CD4-positive, alpha-beta memory T cell (primary cell): ENCODE results near the gene MPO. TPM values are rescaled to one million over a fixed set of nuclear protein-coding genes. Genes with fewer than 3 reads are reported as not detected.

Experiments used
- CTCF ChIA-PET: fragments of 350-600 bp; sonication (Branson Sonifier 250); formaldehyde crosslinking; loops from one replicate; lab custom pipeline; 2021; ENCODE audit warnings: inconsistent platforms; ENCODE audit not compliant: partially characterized antibody; lab: Charles Lee
- POLR2A ChIA-PET: fragments of 350-600 bp; sonication (Branson Sonifier 250); formaldehyde crosslinking; loops from one replicate; lab custom pipeline; 2021; ENCODE audit not compliant: partially characterized antibody; lab: Charles Lee
- DNase-seq, 5 donors: peaks; one replicate each; pipeline versions ENCODE4 v3.0.0 to v3.0.0-alpha.2; 2020 to 2022; ENCODE audit warnings: mixed read lengths in 1 of 5
- H3K27ac ChIP-seq: one replicate; pipeline ENCODE4 v1.7.0; 2013; ENCODE audit warnings: low read depth, low read length
- H3K27me3 ChIP-seq: 2 replicates; pipeline ENCODE4 v1.7.0; 2013; ENCODE audit warnings: mild to moderate bottlenecking, low read length, moderate library complexity; ENCODE audit not compliant: insufficient read depth
- H3K36me3 ChIP-seq: 2 replicates; pipeline ENCODE4 v1.7.0; 2013; ENCODE audit warnings: mild to moderate bottlenecking, low read length, moderate library complexity; ENCODE audit not compliant: insufficient read depth
- H3K4me1 ChIP-seq: 2 replicates; pipeline ENCODE4 v1.7.0; 2013; ENCODE audit warnings: mild to moderate bottlenecking, low read length, moderate library complexity; ENCODE audit not compliant: insufficient read depth
- H3K4me3 ChIP-seq, 2 donors: one replicate each; pipeline ENCODE4 v1.7.0; 2013; ENCODE audit warnings: low read length in 2 of 2, mild to moderate bottlenecking in 1 of 2
- H3K9me3 ChIP-seq, 2 donors: one replicate each; pipeline ENCODE4 v1.7.0; 2013; ENCODE audit warnings: low read length in 2 of 2, control low read depth in 1 of 2; ENCODE audit not compliant: control insufficient read depth in 1 of 2
- H3K27ac Mint-ChIP-seq, 7 donors: one replicate each; pipeline ENCODE4 v1.8.0; 2020 to 2021; ENCODE audit warnings: mixed read lengths in 7 of 7, mild to moderate bottlenecking in 6 of 7, inconsistent platforms in 3 of 7, moderate library complexity in 3 of 7
- H3K27me3 Mint-ChIP-seq, 2 donors: one replicate each; pipeline ENCODE4 v1.8.0; 2020 to 2021; ENCODE audit warnings: mixed read lengths in 2 of 2
- H3K36me3 Mint-ChIP-seq, 2 donors: one replicate each; pipeline ENCODE4 v1.8.0; 2020 to 2021; ENCODE audit warnings: mixed read lengths in 2 of 2, inconsistent platforms in 1 of 2, mild to moderate bottlenecking in 1 of 2
- H3K4me1 Mint-ChIP-seq, 4 donors: one replicate each; pipeline ENCODE4 v1.8.0; 2020 to 2021; ENCODE audit warnings: mixed read lengths in 4 of 4, mild to moderate bottlenecking in 1 of 4
- H3K4me3 Mint-ChIP-seq, 8 donors: one replicate each; pipeline ENCODE4 v1.8.0; 2020 to 2021; ENCODE audit warnings: mixed read lengths in 8 of 8, mild to moderate bottlenecking in 7 of 8, moderate library complexity in 6 of 8, inconsistent platforms in 3 of 8
- H3K9me3 Mint-ChIP-seq, 8 donors: one replicate each; pipeline ENCODE4 v1.8.0; 2020 to 2021; ENCODE audit warnings: mixed read lengths in 8 of 8, mild to moderate bottlenecking in 5 of 8, inconsistent platforms in 3 of 8, moderate library complexity in 1 of 8
- intact Hi-C: fragments of 100-400 bp; cut with micrococcal nuclease; formaldehyde crosslinking; loops from one replicate; pipeline ENCODE4 v1.15.1; 2023
- polyA plus RNA-seq, 2 donors: library from polyadenylated mRNA; unstranded; fragments of 300-500 nt; fragmentation: Illumina TruSeq; gene quantifications; one replicate each; pipeline ENCODE4 v1.2.3, GENCODE V29; 2021
- total RNA-seq, 2 experiments: library from RNA; stranded (reverse); gene quantifications; one replicate each; pipeline ENCODE4 v1.2.3, GENCODE V29; 2021

MPO gene, protein sequence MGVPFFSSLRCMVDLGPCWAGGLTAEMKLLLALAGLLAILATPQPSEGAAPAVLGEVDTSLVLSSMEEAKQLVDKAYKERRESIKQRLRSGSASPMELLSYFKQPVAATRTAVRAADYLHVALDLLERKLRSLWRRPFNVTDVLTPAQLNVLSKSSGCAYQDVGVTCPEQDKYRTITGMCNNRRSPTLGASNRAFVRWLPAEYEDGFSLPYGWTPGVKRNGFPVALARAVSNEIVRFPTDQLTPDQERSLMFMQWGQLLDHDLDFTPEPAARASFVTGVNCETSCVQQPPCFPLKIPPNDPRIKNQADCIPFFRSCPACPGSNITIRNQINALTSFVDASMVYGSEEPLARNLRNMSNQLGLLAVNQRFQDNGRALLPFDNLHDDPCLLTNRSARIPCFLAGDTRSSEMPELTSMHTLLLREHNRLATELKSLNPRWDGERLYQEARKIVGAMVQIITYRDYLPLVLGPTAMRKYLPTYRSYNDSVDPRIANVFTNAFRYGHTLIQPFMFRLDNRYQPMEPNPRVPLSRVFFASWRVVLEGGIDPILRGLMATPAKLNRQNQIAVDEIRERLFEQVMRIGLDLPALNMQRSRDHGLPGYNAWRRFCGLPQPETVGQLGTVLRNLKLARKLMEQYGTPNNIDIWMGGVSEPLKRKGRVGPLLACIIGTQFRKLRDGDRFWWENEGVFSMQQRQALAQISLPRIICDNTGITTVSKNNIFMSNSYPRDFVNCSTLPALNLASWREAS
- total RNA-seq = not detected
- not detected for polyA plus RNA-seq

DNA sequence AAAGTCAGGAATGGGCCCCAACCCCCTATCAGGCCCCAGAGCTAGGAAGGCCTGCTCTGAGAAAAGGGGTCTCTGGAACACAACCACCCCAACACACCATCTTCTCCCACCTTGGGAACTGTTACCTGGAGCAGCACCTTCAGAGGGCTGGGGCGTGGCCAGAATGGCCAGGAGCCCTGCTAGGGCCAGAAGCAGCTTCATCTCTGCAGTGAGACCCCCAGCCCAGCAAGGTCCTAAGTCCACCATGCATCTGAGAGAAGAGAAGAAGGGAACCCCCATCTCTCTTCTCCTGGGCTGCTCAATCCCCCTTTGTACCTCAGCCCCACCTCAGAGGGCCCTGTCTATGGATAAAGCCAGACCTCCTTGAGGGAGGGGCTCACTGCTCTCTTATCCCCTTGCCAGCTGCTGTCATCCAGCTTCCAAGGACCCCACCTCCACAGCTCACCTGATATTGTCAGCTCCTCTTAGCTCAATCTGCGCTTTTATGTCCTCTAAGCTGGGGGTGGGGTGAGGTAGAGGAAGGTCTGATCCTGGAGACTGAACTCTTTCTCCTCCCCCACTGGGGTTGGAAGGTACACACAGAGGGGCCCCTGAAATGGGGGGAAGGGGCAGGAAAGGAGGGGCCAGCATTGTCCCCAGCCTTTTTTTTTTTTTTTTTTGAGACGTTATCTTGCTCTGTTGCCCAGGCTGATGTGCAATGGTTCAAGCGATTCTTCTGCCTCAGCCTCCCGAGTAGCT lies at the start of gene MPO:
TSS of gene MPO (minus strand) at position 456 of the 738 bp plus-strand sequence. CDS start at position 279, 177 bp downstream.
- DNase-seq = no peak
- H3K36me3 Mint-ChIP-seq = no peaks in the 10 kb centered on the region
- peaks cover 4 to 24% of the 10 kb centered on the region in 2 donors for H3K27me3 Mint-ChIP-seq
- intact Hi-C loops = no loop called here
- POLR2A ChIA-PET = no interaction called here
- Histone ChIP-seq H3K4me3 (no peak within 1 kb of the TSS), H3K4me1 (no peaks in the 10 kb centered on the region), H3K27me3 (no peaks in the 10 kb centered on the region), H3K9me3 (no peaks in the 10 kb centered on the region), H3K36me3 (no peaks in the 10 kb centered on the region), H3K27ac (no peak within 1 kb of the TSS)
- H3K27ac Mint-ChIP-seq = no peak within 1 kb of the TSS
- no peaks in the 10 kb centered on the region for H3K9me3 Mint-ChIP-seq
- CTCF ChIA-PET = interaction anchor here (1.4 kb wide), 1 partner anchor 24 kb away, joined by 3 read pairs; no protein-coding TSS in a partner anchor
- peaks cover 0 to 4% (median 2%) of the 10 kb centered on the region in 4 donors for H3K4me1 Mint-ChIP-seq
- no peak within 1 kb of the TSS for H3K4me3 Mint-ChIP-seq

DNA sequence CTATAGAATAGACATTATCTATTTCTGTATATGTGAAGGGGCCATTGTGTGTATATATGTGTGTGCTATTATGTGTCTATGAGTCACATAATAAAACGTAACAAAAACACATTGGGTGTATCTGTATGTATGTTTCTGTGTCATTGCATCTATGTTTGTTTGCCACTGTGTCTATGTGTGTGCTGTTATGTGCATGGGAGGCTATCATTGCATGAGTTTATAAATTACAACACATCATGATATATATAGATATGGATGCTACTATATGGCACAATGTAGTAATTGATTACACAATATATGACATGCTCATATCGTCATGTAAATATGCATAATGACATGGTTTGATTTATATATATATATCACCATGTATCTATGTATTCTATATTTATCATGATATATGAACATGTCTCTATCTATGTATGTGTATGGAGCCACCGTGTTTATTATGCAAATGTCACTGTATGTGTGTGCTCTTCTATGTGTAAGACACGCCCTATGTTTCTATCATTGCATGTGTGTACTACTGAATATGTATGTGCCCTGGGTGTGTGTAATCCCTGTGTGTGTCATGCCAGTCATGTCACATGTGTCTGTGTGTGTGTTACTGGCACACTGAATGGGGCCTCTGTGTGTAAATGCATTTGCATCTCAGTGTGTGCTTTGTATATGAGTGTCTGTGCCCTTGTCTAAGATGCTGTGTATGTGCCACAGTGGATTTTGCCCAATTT lies 49.2 kb upstream of the MPO start:
- H3K4me3 ChIP-seq = peak overlapping the region; percentile 99
- DNase-seq = peak in 4 of 5 donors; percentile 41 to 77 (median 50)
- intact Hi-C loops = loop anchor here (1.0 to 10.0 kb wide), 10 partner anchors 8 to 1498 kb away; partner anchors contain the start of genes C17orf67, DGKE, MSI2 and RNF43
- H3K27ac Mint-ChIP-seq = peak overlapping the region; percentile 93 to 99 (median 97)
- H3K27me3 ChIP-seq = no peaks in the 10 kb centered on the region
- peaks cover 55% of the 10 kb centered on the region for H3K4me1 ChIP-seq
- H3K4me3 Mint-ChIP-seq = peak overlapping the region; percentile 88 to 99 (median 98)
- H3K36me3 Mint-ChIP-seq = peaks cover 24 to 35% of the 10 kb centered on the region in 2 donors
- H3K4me1 Mint-ChIP-seq = peaks cover 29 to 80% (median 43%) of the 10 kb centered on the region in 4 donors
- POLR2A ChIA-PET = interaction anchor here (1.7 to 34.1 kb wide), 5 partner anchors 2 to 173 kb away, joined by 6 to 3924 read pairs (median 178); partner anchors contain the start of genes RNF43, SUPT4H1 and TSPOAP1
- CTCF ChIA-PET = interaction anchor here (4.7 to 9.1 kb wide), 2 partner anchors 12 to 14 kb away, joined by 29 to 164 read pairs; no protein-coding TSS in a partner anchor
- peak overlapping the region; percentile 97 for H3K27ac ChIP-seq
- no peaks in the 10 kb centered on the region for H3K27me3 Mint-ChIP-seq
- no peaks in the 10 kb centered on the region for H3K9me3 ChIP-seq
- H3K9me3 Mint-ChIP-seq = peaks cover 0 to 5% (median 0%) of the 10 kb centered on the region in 8 donors
- peaks cover 21% of the 10 kb centered on the region for H3K36me3 ChIP-seq

DNA sequence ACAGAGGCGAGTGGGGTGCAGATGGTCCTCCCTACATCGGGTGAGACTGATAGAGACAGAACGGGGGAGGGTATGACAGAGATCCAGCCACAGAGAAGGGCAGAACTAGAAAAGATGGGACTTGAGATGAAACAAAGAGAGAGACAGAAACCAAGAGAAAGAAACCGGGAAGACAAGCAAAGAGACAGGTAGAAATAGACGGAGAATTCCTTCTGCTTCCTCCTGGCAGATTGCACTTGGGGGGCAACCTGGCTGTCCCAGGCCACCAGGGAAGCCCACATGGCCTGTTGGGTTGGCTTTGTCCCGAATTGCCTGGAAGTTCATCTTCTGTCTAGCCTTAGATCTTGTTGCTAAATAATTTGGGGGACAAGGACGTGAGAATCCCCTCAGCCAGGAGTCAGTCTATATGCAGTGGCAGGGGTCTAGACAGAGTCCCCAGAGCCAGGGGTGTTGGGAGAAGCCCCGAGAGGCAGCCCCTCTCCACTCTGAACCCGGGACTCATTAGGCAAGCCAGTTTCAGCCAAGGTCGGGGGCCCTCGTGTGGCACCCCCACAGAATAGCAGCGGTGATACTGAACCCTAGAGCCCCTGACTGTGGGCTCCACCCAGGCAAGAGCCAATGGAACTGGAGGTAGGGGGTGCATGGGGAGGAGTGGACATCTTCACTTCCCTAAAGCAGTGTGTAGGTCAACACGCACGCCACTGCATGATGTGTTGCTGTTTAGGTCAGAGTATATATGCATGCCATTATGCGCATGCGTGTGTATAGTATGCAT lies 48.5 kb upstream of the MPO start:
- ChIA-PET POLR2A (interaction anchor here (1.8 to 34.1 kb wide), 6 partner anchors 12 to 159 kb away, joined by 4 to 3924 read pairs (median 32); partner anchors contain the start of genes HSF5, RNF43 and SUPT4H1), CTCF (interaction anchor here (3.6 to 9.1 kb wide), 3 partner anchors 9 to 17 kb away, joined by 31 to 164 read pairs (median 88); no protein-coding TSS in a partner anchor)
- peaks cover 24 to 35% of the 10 kb centered on the region in 2 donors for H3K36me3 Mint-ChIP-seq
- peak overlapping the region; percentile 93 to 99 (median 97) for H3K27ac Mint-ChIP-seq
- H3K27me3 ChIP-seq = no peaks in the 10 kb centered on the region
- H3K27ac ChIP-seq = peak overlapping the region; percentile 97
- DNase-seq = peak; percentile 67 to 79 (median 73)
- H3K9me3 ChIP-seq = no peaks in the 10 kb centered on the region
- H3K4me1 ChIP-seq = peaks cover 47% of the 10 kb centered on the region
- peaks cover 0 to 5% (median 0%) of the 10 kb centered on the region in 8 donors for H3K9me3 Mint-ChIP-seq
- peaks cover 25 to 72% (median 36%) of the 10 kb centered on the region in 4 donors for H3K4me1 Mint-ChIP-seq
- H3K4me3 Mint-ChIP-seq = peak overlapping the region; percentile 88 to 99 (median 98)
- H3K36me3 ChIP-seq = peaks cover 21% of the 10 kb centered on the region
- H3K27me3 Mint-ChIP-seq = no peaks in the 10 kb centered on the region
- H3K4me3 ChIP-seq = peak overlapping the region; percentile 82 to 99
- intact Hi-C loops = loop anchor here (1.0 to 2.0 kb wide), 7 partner anchors 9 to 189 kb away; partner anchors contain the start of genes RNF43 and SUPT4H1

DNA sequence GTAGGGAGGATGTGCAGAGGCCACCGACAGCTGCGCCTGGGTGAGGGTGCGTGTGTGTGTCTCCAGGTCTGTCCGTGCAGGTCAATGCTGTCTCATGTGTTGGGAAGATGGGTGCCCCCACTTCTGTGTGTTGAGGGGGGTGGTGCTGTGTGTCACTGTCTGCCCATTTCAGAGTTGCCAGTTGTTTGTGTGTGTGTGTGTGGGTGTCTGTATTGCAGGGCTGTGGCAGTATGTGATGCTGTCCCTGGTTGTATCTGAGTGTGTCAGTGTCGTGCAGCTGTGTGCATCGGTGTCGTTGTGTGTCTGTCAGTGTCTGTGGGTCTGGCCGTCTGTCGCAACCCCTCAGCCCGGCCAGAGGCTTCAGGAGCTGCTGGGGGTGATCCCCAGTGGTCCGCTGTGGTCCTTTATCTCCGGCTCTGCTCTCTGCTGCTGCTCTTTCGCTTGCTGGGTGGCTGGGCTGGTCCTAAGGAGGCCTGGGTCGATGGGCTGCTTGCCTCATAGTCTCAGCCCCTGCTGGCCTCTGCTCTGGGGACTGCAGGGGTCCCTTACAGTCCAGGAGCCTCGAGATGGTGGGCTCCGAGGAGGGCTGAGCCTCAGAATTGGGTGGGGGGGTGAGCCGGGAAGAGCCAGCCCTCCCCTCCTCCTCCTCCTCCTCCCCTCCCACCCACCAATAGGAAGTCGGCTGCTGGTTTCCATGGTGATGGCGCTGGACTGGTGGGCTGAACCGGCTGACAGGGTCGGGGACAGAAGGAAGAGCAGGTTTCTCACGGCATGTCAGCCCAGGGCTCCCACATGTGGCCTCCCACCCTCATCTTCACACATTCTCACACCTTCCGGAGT lies 47.7 kb upstream of the MPO start, which contains the start of gene TSPOAP1:
TSS of gene TSPOAP1 (minus strand) at position 601 of the 840 bp plus-strand sequence. CDS start 875 bp downstream, outside the sequence.
- Mint-ChIP-seq H3K27ac (peak within 1 kb of the TSS; percentile 93 to 99 (median 97)), H3K4me1 (peaks cover 22 to 70% (median 31%) of the 10 kb centered on the region in 4 donors), H3K27me3 (no peaks in the 10 kb centered on the region), H3K4me3 (peak within 1 kb of the TSS; percentile 88 to 99 (median 98)), H3K9me3 (peaks cover 0 to 5% (median 0%) of the 10 kb centered on the region in 8 donors), H3K36me3 (peaks cover 24 to 34% of the 10 kb centered on the region in 2 donors)
- POLR2A ChIA-PET = interaction anchor here (0.6 to 34.1 kb wide), 19 partner anchors 11 to 778 kb away, joined by 3 to 3924 read pairs (median 4); partner anchors contain the start of genes HSF5, MKS1, RNF43 and SRSF1
- peaks cover 21% of the 10 kb centered on the region for H3K36me3 ChIP-seq
- peak within 1 kb of the TSS; percentile 82 to 99 for H3K4me3 ChIP-seq
- DNase-seq = peak; percentile 58 to 85 (median 60)
- peaks cover 39% of the 10 kb centered on the region for H3K4me1 ChIP-seq
- no peaks in the 10 kb centered on the region for H3K27me3 ChIP-seq
- no peaks in the 10 kb centered on the region for H3K9me3 ChIP-seq
- intact Hi-C loops = loop anchor here (1.0 to 2.0 kb wide), 7 partner anchors 10 to 190 kb away; partner anchors contain the start of genes RNF43 and SUPT4H1
- peak within 1 kb of the TSS; percentile 97 for H3K27ac ChIP-seq
- CTCF ChIA-PET = interaction anchor here (0.7 to 4.5 kb wide), 7 partner anchors 10 to 89 kb away, joined by 3 to 88 read pairs (median 9); partner anchors contain the start of genes RNF43 and SUPT4H1
